ENCODE measurements around the gene ZCCHC7. TPM values are rescaled to one million over a fixed set of nuclear protein-coding genes. Genes with fewer than 3 reads are reported as not detected.

The ZCCHC7 gene
- total and polyA plus RNA-seq, 10 of the 15 experiments (the other 5 are each of a cell fraction or from before 2014, with no cell fraction given): 42.9 to 178 (median 53.3) TPM

DNA sequence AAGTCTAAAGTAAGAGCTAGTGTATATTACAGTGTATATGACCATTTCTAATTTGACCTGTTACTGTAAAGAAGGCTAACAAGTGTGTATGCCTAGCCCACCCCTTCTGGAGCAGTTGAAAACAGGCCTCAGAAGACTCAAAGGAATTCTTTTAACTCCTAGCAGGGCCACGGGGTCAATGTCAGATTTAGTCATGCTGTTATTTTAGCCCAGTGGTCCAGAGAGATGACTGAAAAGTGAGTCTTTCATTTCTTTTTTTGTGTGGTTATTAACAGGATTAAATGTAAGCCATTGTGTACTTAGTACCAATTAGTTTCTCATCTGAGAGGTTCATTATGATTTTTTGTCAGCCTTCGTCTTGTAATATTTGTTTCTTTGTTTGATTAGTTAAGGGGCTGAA lies 24.4 kb downstream of the ZCCHC7 start (continued):
- TF ChIP-seq, protein P1, sequence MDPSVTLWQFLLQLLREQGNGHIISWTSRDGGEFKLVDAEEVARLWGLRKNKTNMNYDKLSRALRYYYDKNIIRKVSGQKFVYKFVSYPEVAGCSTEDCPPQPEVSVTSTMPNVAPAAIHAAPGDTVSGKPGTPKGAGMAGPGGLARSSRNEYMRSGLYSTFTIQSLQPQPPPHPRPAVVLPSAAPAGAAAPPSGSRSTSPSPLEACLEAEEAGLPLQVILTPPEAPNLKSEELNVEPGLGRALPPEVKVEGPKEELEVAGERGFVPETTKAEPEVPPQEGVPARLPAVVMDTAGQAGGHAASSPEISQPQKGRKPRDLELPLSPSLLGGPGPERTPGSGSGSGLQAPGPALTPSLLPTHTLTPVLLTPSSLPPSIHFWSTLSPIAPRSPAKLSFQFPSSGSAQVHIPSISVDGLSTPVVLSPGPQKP (IDR thresholded peaks at IDR 0.05; ENCODE audit: low read depth, low read length): no peak
- no peak for TF ChIP-seq NRF1 (conservative IDR thresholded peaks at IDR 0.05; ENCODE audit: low read depth, low read length)
- peak; percentile 95 to 97; a peak in 3 of 4 replicates for TF ChIP-seq IKZF2 (IDR thresholded peaks at IDR 0.05)
- no peak for TF ChIP-seq SREBF2 (IDR thresholded peaks at IDR 0.05; ENCODE audit: low read length)
- TF ChIP-seq, protein P2, sequence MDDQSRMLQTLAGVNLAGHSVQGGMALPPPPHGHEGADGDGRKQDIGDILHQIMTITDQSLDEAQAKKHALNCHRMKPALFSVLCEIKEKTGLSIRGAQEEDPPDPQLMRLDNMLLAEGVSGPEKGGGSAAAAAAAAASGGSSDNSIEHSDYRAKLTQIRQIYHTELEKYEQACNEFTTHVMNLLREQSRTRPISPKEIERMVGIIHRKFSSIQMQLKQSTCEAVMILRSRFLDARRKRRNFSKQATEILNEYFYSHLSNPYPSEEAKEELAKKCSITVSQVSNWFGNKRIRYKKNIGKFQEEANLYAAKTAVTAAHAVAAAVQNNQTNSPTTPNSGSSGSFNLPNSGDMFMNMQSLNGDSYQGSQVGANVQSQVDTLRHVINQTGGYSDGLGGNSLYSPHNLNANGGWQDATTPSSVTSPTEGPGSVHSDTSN (IDR thresholded peaks at IDR 0.05; ENCODE audit: insufficient replicate concordance, low read depth, low read length): no peak
- TF ChIP-seq, protein P3, sequence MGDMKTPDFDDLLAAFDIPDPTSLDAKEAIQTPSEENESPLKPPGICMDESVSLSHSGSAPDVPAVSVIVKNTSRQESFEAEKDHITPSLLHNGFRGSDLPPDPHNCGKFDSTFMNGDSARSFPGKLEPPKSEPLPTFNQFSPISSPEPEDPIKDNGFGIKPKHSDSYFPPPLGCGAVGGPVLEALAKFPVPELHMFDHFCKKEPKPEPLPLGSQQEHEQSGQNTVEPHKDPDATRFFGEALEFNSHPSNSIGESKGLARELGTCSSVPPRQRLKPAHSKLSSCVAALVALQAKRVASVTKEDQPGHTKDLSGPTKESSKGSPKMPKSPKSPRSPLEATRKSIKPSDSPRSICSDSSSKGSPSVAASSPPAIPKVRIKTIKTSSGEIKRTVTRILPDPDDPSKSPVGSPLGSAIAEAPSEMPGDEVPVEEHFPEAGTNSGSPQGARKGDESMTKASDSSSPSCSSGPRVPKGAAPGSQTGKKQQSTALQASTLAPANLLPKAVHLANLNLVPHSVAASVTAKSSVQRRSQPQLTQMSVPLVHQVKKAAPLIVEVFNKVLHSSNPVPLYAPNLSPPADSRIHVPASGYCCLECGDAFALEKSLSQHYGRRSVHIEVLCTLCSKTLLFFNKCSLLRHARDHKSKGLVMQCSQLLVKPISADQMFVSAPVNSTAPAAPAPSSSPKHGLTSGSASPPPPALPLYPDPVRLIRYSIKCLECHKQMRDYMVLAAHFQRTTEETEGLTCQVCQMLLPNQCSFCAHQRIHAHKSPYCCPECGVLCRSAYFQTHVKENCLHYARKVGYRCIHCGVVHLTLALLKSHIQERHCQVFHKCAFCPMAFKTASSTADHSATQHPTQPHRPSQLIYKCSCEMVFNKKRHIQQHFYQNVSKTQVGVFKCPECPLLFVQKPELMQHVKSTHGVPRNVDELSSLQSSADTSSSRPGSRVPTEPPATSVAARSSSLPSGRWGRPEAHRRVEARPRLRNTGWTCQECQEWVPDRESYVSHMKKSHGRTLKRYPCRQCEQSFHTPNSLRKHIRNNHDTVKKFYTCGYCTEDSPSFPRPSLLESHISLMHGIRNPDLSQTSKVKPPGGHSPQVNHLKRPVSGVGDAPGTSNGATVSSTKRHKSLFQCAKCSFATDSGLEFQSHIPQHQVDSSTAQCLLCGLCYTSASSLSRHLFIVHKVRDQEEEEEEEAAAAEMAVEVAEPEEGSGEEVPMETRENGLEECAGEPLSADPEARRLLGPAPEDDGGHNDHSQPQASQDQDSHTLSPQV (IDR thresholded peaks at IDR 0.05): peak; percentile 72; the same call in 1 of the 2 replicates
- no peak for TF ChIP-seq SUPT20H (IDR thresholded peaks at IDR 0.05; ENCODE audit: borderline replicate concordance, control insufficient read depth, low read depth, low read length)
- TF ChIP-seq MEF2A (IDR thresholded peaks at IDR 0.05; ENCODE audit: insufficient read depth, low read depth, low read length): peak; percentile 92
- TF ChIP-seq CBX3 (IDR thresholded peaks at IDR 0.05; ENCODE audit: borderline replicate concordance, low read depth): no peak
- TF ChIP-seq, protein P4, sequence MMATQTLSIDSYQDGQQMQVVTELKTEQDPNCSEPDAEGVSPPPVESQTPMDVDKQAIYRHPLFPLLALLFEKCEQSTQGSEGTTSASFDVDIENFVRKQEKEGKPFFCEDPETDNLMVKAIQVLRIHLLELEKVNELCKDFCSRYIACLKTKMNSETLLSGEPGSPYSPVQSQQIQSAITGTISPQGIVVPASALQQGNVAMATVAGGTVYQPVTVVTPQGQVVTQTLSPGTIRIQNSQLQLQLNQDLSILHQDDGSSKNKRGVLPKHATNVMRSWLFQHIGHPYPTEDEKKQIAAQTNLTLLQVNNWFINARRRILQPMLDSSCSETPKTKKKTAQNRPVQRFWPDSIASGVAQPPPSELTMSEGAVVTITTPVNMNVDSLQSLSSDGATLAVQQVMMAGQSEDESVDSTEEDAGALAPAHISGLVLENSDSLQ (IDR thresholded peaks at IDR 0.05): peak; percentile 34; the same call in 1 of the 2 replicates
- no peak for TF ChIP-seq NFXL1 (IDR thresholded peaks at IDR 0.05; ENCODE audit: borderline replicate concordance)
- no peak for TF ChIP-seq GABPA (IDR thresholded peaks at IDR 0.05; ENCODE audit: low read depth)
- TF ChIP-seq ATF7 (IDR thresholded peaks at IDR 0.05; ENCODE audit: low read depth): peak; percentile 88
- peak; percentile 81; the same call in 1 of the 2 replicates for TF ChIP-seq IRF4 (IDR thresholded peaks at IDR 0.05; ENCODE audit: low read depth, low read length)
- peak; percentile 65; the same call in 1 of the 2 replicates for TF ChIP-seq SPI1 (IDR thresholded peaks at IDR 0.05; ENCODE audit: borderline replicate concordance, insufficient read depth, low read depth, low read length)
- no peak for TF ChIP-seq SIX5 (IDR thresholded peaks at IDR 0.05; ENCODE audit: low read depth, low read length, severe bottlenecking)
- TF ChIP-seq, protein P5, sequence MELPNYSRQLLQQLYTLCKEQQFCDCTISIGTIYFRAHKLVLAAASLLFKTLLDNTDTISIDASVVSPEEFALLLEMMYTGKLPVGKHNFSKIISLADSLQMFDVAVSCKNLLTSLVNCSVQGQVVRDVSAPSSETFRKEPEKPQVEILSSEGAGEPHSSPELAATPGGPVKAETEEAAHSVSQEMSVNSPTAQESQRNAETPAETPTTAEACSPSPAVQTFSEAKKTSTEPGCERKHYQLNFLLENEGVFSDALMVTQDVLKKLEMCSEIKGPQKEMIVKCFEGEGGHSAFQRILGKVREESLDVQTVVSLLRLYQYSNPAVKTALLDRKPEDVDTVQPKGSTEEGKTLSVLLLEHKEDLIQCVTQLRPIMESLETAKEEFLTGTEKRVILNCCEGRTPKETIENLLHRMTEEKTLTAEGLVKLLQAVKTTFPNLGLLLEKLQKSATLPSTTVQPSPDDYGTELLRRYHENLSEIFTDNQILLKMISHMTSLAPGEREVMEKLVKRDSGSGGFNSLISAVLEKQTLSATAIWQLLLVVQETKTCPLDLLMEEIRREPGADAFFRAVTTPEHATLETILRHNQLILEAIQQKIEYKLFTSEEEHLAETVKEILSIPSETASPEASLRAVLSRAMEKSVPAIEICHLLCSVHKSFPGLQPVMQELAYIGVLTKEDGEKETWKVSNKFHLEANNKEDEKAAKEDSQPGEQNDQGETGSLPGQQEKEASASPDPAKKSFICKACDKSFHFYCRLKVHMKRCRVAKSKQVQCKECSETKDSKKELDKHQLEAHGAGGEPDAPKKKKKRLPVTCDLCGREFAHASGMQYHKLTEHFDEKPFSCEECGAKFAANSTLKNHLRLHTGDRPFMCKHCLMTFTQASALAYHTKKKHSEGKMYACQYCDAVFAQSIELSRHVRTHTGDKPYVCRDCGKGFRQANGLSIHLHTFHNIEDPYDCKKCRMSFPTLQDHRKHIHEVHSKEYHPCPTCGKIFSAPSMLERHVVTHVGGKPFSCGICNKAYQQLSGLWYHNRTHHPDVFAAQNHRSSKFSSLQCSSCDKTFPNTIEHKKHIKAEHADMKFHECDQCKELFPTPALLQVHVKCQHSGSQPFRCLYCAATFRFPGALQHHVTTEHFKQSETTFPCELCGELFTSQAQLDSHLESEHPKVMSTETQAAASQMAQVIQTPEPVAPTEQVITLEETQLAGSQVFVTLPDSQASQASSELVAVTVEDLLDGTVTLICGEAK (IDR thresholded peaks at IDR 0.05; ENCODE audit: borderline replicate concordance): no peak

Data from GM12878 (cell line).